ENCODE data around the gene ACTR6. TPM values are rescaled to one million over a fixed set of nuclear protein-coding genes. Genes with fewer than 3 reads are reported as not detected.

Gene ACTR6
- total and polyA plus RNA-seq, 12 donors, result 9.4 to 27.5 (median 19.6) TPM

- Histone ChIP-seq H3K36me3 (no peaks in the 10 kb centered on the region), H3K9me3 (no peaks in the 10 kb centered on the region), H3K27ac (peak overlapping the region in 9 of 10 donors; percentile 92 to 99 (median 98)), H3K4me3 (peak overlapping the region; percentile 69 to 97 (median 88)), H3K27me3 (no peaks in the 10 kb centered on the region), H3K4me1 (peaks cover 2 to 37% (median 28%) of the 10 kb centered on the region in 9 donors)
- ATAC-seq (no peak), DNase-seq (no peak)
- no peak for TF ChIP-seq CTCF (IDR thresholded peaks at IDR 0.05)
- intact Hi-C loops (cut with DNase I), result loop anchor here in 6 of 10 donors (2.0 to 10.0 kb wide), 6 partner anchors 64 to 309 kb away; partner anchors contain the start of genes ACTR6 (in 4 of the 6), BLTP3B (in 1 of the 6) and GAS2L3 (in 1 of the 6)
- 65 to 75% methylated on average over 11 of the region's 11 CpGs for WGBS, 2 donors
Measured at GRCh38 chr12:100265732-100266584, 65.3 kb downstream of the ACTR6 start.

- peak; percentile 80 to 93 (median 88) for ATAC-seq
- intact Hi-C loops (cut with DNase I), result loop anchor here in 6 of 10 donors (2.0 to 10.0 kb wide), 6 partner anchors 64 to 308 kb away; partner anchors contain the start of genes ACTR6 (in 3 of the 6), BLTP3B (in 1 of the 6) and GAS2L3 (in 1 of the 6)
- Histone ChIP-seq H3K4me1 (peaks cover 2 to 43% (median 34%) of the 10 kb centered on the region in 9 donors), H3K9me3 (no peaks in the 10 kb centered on the region), H3K36me3 (no peaks in the 10 kb centered on the region), H3K27me3 (no peaks in the 10 kb centered on the region), H3K27ac (peak overlapping the region in 9 of 10 donors; percentile 92 to 99 (median 98)), H3K4me3 (peak overlapping the region; percentile 69 to 97 (median 88))
- TF ChIP-seq CTCF (IDR thresholded peaks at IDR 0.05), result no peak
- WGBS, 2 donors, result 0 to 3% methylated on average over 6 of the region's 6 CpGs
- peak; percentile 93 to 94 for DNase-seq
Measured at GRCh38 chr12:100266585-100266834, 65.9 kb downstream of the ACTR6 start.

- H3K4me3 ChIP-seq, result peak within 1 kb of the TSS; percentile 69 to 97 (median 88)
- intact Hi-C loops (cut with DNase I), result loop anchor here in 6 of 10 donors (2.0 to 10.0 kb wide), 6 partner anchors 65 to 308 kb away; partner anchors contain the start of genes ACTR6 (in 3 of the 6), BLTP3B (in 1 of the 6) and GAS2L3 (in 1 of the 6)
- peak; percentile 96 to 99 (median 98) for ATAC-seq
- peak; percentile 94 to 95 for DNase-seq
- H3K36me3 ChIP-seq, result no peaks in the 10 kb centered on the region
- WGBS, 2 donors, result 1% methylated on average over 60 to 62 of the region's 62 CpGs
- peak within 1 kb of the TSS; percentile 75 to 99 (median 96) for H3K27ac ChIP-seq
- peak in 3 of 9 donors; percentile 22 to 39 (median 38) for TF ChIP-seq CTCF (IDR thresholded peaks at IDR 0.05)
- H3K4me1 ChIP-seq, result peaks cover 2 to 48% (median 36%) of the 10 kb centered on the region in 9 donors
- no peaks in the 10 kb centered on the region for H3K27me3 ChIP-seq
- no peaks in the 10 kb centered on the region for H3K9me3 ChIP-seq
Measured at GRCh38 chr12:100266835-100267602, 66.4 kb downstream of the ACTR6 start, which contains the start of the genes DEPDC4 and SCYL2. Gene DEPDC4 (minus strand): TSS chr12:100267079. CDS start chr12:100267076, 3 bp downstream. Gene SCYL2 (plus strand): TSS chr12:100267177. CDS start chr12:100282971, 15,794 bp downstream.
